LNCAP (cell line): ENCODE results near the gene NPAS4.

ENCODE experiments used
- TF ChIP-seq, protein P1 (sequence below): fragments of 450-650 bp; IDR thresholded peaks from 2 replicates; pipeline ENCODE4 v1.5.1; 2017; ENCODE audit warnings: mild to moderate bottlenecking

Gene NPAS4

GRCh38 chr11:66414120-66414934 lies 6.5 kb upstream of the NPAS4 start:
- TF ChIP-seq, protein P1, sequence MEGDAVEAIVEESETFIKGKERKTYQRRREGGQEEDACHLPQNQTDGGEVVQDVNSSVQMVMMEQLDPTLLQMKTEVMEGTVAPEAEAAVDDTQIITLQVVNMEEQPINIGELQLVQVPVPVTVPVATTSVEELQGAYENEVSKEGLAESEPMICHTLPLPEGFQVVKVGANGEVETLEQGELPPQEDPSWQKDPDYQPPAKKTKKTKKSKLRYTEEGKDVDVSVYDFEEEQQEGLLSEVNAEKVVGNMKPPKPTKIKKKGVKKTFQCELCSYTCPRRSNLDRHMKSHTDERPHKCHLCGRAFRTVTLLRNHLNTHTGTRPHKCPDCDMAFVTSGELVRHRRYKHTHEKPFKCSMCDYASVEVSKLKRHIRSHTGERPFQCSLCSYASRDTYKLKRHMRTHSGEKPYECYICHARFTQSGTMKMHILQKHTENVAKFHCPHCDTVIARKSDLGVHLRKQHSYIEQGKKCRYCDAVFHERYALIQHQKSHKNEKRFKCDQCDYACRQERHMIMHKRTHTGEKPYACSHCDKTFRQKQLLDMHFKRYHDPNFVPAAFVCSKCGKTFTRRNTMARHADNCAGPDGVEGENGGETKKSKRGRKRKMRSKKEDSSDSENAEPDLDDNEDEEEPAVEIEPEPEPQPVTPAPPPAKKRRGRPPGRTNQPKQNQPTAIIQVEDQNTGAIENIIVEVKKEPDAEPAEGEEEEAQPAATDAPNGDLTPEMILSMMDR: no peak

DNA sequence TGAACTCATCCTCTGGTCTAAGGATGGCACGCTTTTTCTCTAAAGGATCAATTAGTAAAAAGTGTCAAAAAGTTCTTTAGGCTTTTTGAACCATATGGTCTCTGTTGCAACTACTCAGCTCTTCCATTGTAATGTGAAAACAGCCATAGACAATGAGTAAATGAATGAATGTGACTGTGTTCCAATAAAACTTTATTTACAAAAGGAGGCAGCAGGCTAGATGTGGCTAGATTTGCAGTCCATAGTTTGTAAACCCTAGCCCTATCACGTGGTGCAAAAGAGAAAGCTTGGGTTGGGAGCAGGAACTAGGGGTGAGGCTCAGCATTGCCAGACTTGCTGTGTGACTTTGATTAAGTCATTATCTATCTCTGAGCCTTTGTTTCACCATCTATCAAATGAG lies 5.4 kb upstream of the NPAS4 start:
- TF ChIP-seq, protein P1: no peak

GRCh38 chr11:66417000-66417399 lies 3.8 kb upstream of the NPAS4 start:
- TF ChIP-seq, protein P1: no peak

DNA sequence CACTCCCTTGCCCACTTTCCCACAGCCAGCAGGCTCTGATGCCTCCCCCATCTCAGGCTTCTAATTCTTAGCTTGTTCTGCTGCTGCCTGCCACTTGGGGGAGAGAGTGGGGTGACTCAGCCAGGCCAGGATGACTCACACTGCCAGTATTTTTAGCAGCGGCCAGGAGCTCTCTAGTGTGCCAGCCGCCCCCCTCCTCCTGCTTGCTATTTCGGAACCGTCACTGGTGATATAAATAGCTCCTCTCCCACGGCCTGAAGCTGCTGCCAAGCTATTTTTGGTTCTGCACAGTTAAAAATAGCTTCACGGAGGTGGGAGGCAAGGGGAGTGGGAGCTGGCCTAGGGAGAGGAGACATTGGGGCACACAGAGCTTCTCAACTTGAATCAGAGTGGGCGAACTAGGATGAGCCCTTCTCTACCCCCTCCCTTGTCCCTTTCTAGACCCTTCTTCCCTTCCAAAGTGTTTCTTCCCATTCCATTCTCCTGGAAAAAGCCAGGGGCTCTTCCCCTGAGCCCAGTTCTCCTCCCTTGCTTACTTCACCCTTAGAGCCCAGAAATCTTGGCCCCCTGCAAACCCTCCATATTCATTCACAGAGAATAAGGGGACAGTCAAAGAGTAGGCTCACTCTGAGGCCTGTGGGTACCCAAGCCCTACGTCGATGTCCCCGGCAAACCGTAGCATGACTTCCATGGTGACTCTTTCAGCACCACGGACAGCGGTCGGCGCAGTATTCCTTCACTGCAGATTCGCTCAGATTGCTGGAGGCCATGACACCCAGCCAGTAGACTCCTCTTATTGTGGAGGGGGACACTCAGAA lies 2.5 kb upstream of the NPAS4 start:
- TF ChIP-seq, protein P1: no peak

- TF ChIP-seq, protein P1: no peak
Observed at GRCh38 chr11:66418986-66419308, 1.9 kb upstream of the NPAS4 start.

DNA sequence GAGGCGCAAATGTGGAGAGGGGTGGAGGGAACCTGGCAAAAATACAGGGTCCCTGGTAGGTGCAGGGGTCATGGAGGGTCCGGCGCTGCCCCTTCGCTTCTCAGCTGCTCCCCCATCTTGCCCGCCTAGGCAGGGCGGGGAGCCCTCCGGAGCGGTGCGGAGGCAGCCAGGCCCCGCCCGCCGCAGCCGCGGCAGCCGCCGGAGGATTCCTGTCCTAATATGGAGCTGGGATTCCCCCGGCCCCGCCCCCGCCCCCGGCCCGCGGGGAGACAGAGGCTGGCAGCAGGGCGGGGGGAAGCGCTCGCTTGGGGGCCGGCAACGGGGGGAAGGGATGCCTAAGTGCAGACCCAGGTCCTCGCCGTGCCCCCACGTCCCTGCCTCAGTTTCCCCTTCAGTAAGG lies 1.0 kb upstream of the NPAS4 start:
- TF ChIP-seq, protein P1: no peak

- TF ChIP-seq, protein P1: no peak
Observed at GRCh38 chr11:66421492-66422205, 814 bp downstream of the NPAS4 start.
